SK-N-SH treated with all-trans-retinoic acid at 6 μM for 48 hours (cell line): ENCODE results near the gene TMEM18.

Source experiments
- ATAC-seq: fragments of 200-7000 bp; cut with Tn5 transposase; 3 replicates; pipeline ENCODE4 v1.9.1; 2020; ENCODE audit warnings: mild to moderate bottlenecking, moderate library complexity
- ARNTL ChIP-seq: fragments of 450-650 bp; formaldehyde crosslinking; IDR thresholded peaks from 2 replicates; pipeline ENCODE4 v1.5.0; 2020; ENCODE audit warnings: low read depth, mild to moderate bottlenecking, moderate library complexity, borderline replicate concordance
- BACH2 ChIP-seq: fragments of 250-450 bp; sonication (Bioruptor Pico); IDR thresholded peaks from 2 replicates; pipeline ENCODE4 v1.9.0; 2021; ENCODE audit warnings: mild to moderate bottlenecking, borderline replicate concordance
- CREB5 ChIP-seq: fragments of 250-450 bp; sonication (Bioruptor Pico); IDR thresholded peaks from 2 replicates; pipeline ENCODE4 v1.5.1; 2020; ENCODE audit warnings: low read depth, mild to moderate bottlenecking, moderate library complexity
- CSDC2 ChIP-seq: fragments of 250-450 bp; sonication (Bioruptor Pico); IDR thresholded peaks from 2 replicates; pipeline ENCODE4 v1.5.0; 2020; ENCODE audit warnings: mild to moderate bottlenecking, moderate library complexity
- ESRRG ChIP-seq: fragments of 250-450 bp; sonication (Bioruptor Pico); IDR thresholded peaks from 2 replicates; pipeline ENCODE4 v1.6.1; 2021; ENCODE audit warnings: mild to moderate bottlenecking
- GLIS3 ChIP-seq: fragments of 250-450 bp; sonication (Bioruptor Pico); IDR thresholded peaks from 2 replicates; pipeline ENCODE4 v1.5.0; 2020; ENCODE audit warnings: mild to moderate bottlenecking, moderate library complexity
- ISL1 ChIP-seq: fragments of 250-450 bp; sonication (Bioruptor Pico); IDR thresholded peaks from 2 replicates; pipeline ENCODE4 v2.1.2; 2022; ENCODE audit warnings: mild to moderate bottlenecking, moderate library complexity
- OSR1 ChIP-seq: fragments of 250-450 bp; sonication (Bioruptor Pico); IDR thresholded peaks from 2 replicates; pipeline ENCODE4 v1.8.0; 2022; ENCODE audit warnings: moderate library complexity, mild to moderate bottlenecking, inconsistent platforms
- POU6F1 ChIP-seq: fragments of 250-450 bp; sonication (Bioruptor Pico); IDR thresholded peaks from 2 replicates; pipeline ENCODE4 v1.8.0; 2021; ENCODE audit warnings: low read depth, mild to moderate bottlenecking, moderate library complexity, borderline replicate concordance
- PPARA ChIP-seq: fragments of 250-450 bp; sonication (Bioruptor Pico); IDR thresholded peaks from 2 replicates; pipeline ENCODE4 v1.5.0; 2020; ENCODE audit warnings: mild to moderate bottlenecking, borderline replicate concordance
- RARB ChIP-seq: fragments of 250-450 bp; sonication (Bioruptor Pico); IDR thresholded peaks from 2 replicates; pipeline ENCODE4 v1.8.0; 2021; ENCODE audit warnings: mild to moderate bottlenecking, moderate library complexity
- SNAI2 ChIP-seq: fragments of 250-450 bp; sonication (Bioruptor Pico); IDR thresholded peaks from 2 replicates; pipeline ENCODE4 v1.5.0; 2020; ENCODE audit warnings: mild to moderate bottlenecking, moderate library complexity
- TCF4 ChIP-seq: fragments of 250-450 bp; sonication (Bioruptor Pico); IDR thresholded peaks from 2 replicates; pipeline ENCODE4 v1.8.0; 2021; ENCODE audit warnings: mild to moderate bottlenecking, moderate library complexity, borderline replicate concordance
- TOX ChIP-seq: fragments of 250-450 bp; sonication (Bioruptor Pico); IDR thresholded peaks from 2 replicates; pipeline ENCODE4 v1.8.0; 2021; ENCODE audit warnings: mild to moderate bottlenecking, moderate library complexity, borderline replicate concordance
- TSHZ2 ChIP-seq: fragments of 250-450 bp; sonication (Bioruptor Pico); IDR thresholded peaks from 2 replicates; pipeline ENCODE4 v1.5.0; 2020; ENCODE audit warnings: mild to moderate bottlenecking, moderate library complexity
- ZC3H10 ChIP-seq: fragments of 250-450 bp; sonication (Bioruptor Pico); IDR thresholded peaks from 2 replicates; pipeline ENCODE4 v1.5.1; 2021; ENCODE audit warnings: mild to moderate bottlenecking, moderate library complexity
- ZFP3 ChIP-seq: fragments of 250-450 bp; sonication (Bioruptor Pico); IDR thresholded peaks from 2 replicates; pipeline ENCODE4 v1.5.0; 2020; ENCODE audit warnings: mild to moderate bottlenecking, moderate library complexity
- ZNF565 ChIP-seq: fragments of 450-650 bp; formaldehyde crosslinking; conservative IDR thresholded peaks from 2 replicates; pipeline ENCODE4 v1.5.0; 2020; ENCODE audit warnings: low read depth, mild to moderate bottlenecking, moderate library complexity
- ZNF70 ChIP-seq: fragments of 450-650 bp; formaldehyde crosslinking; IDR thresholded peaks from 2 replicates; pipeline ENCODE4 v1.5.0; 2020; ENCODE audit warnings: mild to moderate bottlenecking, moderate library complexity
- ZNF8 ChIP-seq: fragments of 450-650 bp; formaldehyde crosslinking; IDR thresholded peaks from 2 replicates; pipeline ENCODE4 v1.5.0; 2020; ENCODE audit warnings: mild to moderate bottlenecking, moderate library complexity
- TF ChIP-seq, protein P1 (sequence below): fragments of 250-450 bp; sonication (Bioruptor Pico); IDR thresholded peaks from 2 replicates; pipeline ENCODE4 v1.8.0; 2020; ENCODE audit warnings: mild to moderate bottlenecking, moderate library complexity, borderline replicate concordance
- TF ChIP-seq, protein P2 (sequence below): fragments of 250-450 bp; sonication (Bioruptor Pico); IDR thresholded peaks from 2 replicates; pipeline ENCODE4 v1.5.1; 2021; ENCODE audit warnings: mild to moderate bottlenecking, moderate library complexity

TMEM18 gene

GRCh38 chr2:637406-637776 lies 39.8 kb downstream of the TMEM18 start:
- TF ChIP-seq ESRRG: no peak
- no peak for ATAC-seq

GRCh38 chr2:636641-637405 lies 40.4 kb downstream of the TMEM18 start:
- ATAC-seq: peak; percentile 61
- TF ChIP-seq ARNTL (CRISPR knock-in tag) (no peak), CREB5 (CRISPR knock-in tag) (no peak), BACH2 (CRISPR knock-in tag) (no peak), TCF4 (CRISPR knock-in tag) (no peak), GLIS3 (CRISPR knock-in tag) (no peak), ISL1 (CRISPR knock-in tag) (no peak), ZC3H10 (CRISPR knock-in tag) (no peak), ZFP3 (CRISPR knock-in tag) (no peak), PPARA (CRISPR knock-in tag) (no peak), ZNF565 (CRISPR knock-in tag) (no peak), CSDC2 (CRISPR knock-in tag) (no peak)
- TF ChIP-seq, protein P1, sequence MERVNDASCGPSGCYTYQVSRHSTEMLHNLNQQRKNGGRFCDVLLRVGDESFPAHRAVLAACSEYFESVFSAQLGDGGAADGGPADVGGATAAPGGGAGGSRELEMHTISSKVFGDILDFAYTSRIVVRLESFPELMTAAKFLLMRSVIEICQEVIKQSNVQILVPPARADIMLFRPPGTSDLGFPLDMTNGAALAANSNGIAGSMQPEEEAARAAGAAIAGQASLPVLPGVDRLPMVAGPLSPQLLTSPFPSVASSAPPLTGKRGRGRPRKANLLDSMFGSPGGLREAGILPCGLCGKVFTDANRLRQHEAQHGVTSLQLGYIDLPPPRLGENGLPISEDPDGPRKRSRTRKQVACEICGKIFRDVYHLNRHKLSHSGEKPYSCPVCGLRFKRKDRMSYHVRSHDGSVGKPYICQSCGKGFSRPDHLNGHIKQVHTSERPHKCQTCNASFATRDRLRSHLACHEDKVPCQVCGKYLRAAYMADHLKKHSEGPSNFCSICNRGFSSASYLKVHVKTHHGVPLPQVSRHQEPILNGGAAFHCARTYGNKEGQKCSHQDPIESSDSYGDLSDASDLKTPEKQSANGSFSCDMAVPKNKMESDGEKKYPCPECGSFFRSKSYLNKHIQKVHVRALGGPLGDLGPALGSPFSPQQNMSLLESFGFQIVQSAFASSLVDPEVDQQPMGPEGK (CRISPR knock-in tag): no peak

GRCh38 chr2:635687-636621 lies 41.3 kb downstream of the TMEM18 start:
- TF ChIP-seq TOX (CRISPR knock-in tag) (no peak), ZC3H10 (CRISPR knock-in tag) (no peak), BACH2 (CRISPR knock-in tag) (no peak), POU6F1 (CRISPR knock-in tag) (no peak), CREB5 (CRISPR knock-in tag) (no peak), OSR1 (CRISPR knock-in tag) (no peak), ZNF8 (CRISPR knock-in tag) (no peak), ZNF70 (CRISPR knock-in tag) (no peak), TCF4 (CRISPR knock-in tag) (no peak), TSHZ2 (CRISPR knock-in tag) (no peak), SNAI2 (CRISPR knock-in tag) (no peak), ZFP3 (CRISPR knock-in tag) (no peak), PPARA (CRISPR knock-in tag) (no peak), ISL1 (CRISPR knock-in tag) (no peak), RARB (no peak), CSDC2 (CRISPR knock-in tag) (no peak), GLIS3 (CRISPR knock-in tag) (no peak), ESRRG (no peak)
- TF ChIP-seq, protein P2, sequence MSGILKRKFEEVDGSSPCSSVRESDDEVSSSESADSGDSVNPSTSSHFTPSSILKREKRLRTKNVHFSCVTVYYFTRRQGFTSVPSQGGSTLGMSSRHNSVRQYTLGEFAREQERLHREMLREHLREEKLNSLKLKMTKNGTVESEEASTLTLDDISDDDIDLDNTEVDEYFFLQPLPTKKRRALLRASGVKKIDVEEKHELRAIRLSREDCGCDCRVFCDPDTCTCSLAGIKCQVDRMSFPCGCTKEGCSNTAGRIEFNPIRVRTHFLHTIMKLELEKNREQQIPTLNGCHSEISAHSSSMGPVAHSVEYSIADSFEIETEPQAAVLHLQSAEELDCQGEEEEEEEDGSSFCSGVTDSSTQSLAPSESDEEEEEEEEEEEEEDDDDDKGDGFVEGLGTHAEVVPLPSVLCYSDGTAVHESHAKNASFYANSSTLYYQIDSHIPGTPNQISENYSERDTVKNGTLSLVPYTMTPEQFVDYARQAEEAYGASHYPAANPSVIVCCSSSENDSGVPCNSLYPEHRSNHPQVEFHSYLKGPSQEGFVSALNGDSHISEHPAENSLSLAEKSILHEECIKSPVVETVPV: no peak
- TF ChIP-seq, protein P1 (CRISPR knock-in tag): no peak
- ATAC-seq: no peak
